ENCODE measurements around the gene RYR2. TPM values are rescaled to one million over a fixed set of nuclear protein-coding genes. Genes with fewer than 3 reads are reported as not detected.

The RYR2 gene
- total and polyA plus RNA-seq, 2 donors (not counting 1 experiment from before 2014, with no cell fraction given) = not detected

GRCh38 chr1:237054313-237054712, 12.3 kb downstream of the RYR2 start:
- H3K27me3 Mint-ChIP-seq = peaks cover 30% of the 10 kb centered on the region
- Histone ChIP-seq H3K36me3 (replicated peaks in 1 of 2; ENCODE audit: control extremely low read depth in 1 of 2, control insufficient read depth in 1 of 2, extremely low read depth in 1 of 2, insufficient read depth in 2 of 2, low read length in 1 of 2) (no peaks in the 10 kb centered on the region), H3K4me1 (ENCODE audit: control insufficient read depth in 2 of 2, insufficient read depth in 2 of 2, low read length in 2 of 2) (no peaks in the 10 kb centered on the region), H4K20me1 (ENCODE audit: control insufficient read depth, insufficient read depth, low read length, poor library complexity, severe bottlenecking) (no peaks in the 10 kb centered on the region), H3K27me3 (replicated peaks in 1 of 4; ENCODE audit: control extremely low read depth in 1 of 4, control insufficient read depth in 3 of 4, insufficient read depth in 4 of 4, low read length in 3 of 4) (peaks cover 0 to 5% (median 1%) of the 10 kb centered on the region in 4 experiments), H3K9ac (ENCODE audit: low read length) (no peak overlapping the region), H3K27ac (ENCODE audit: low read length in 2 of 2) (no peak overlapping the region), H3K4me2 (replicated peaks; ENCODE audit: low read depth, low read length, poor library complexity, severe bottlenecking) (no peak overlapping the region), H3K9me3 (ENCODE audit: control extremely low read depth in 1 of 3, control insufficient read depth in 2 of 3, insufficient read depth in 1 of 3, low read length in 2 of 3) (peaks cover 0 to 12% (median 0%) of the 10 kb centered on the region in 3 donors), H2AFZ (ENCODE audit: insufficient read depth, low read depth, low read length, poor library complexity, severe bottlenecking) (no peak overlapping the region), H3K79me2 (ENCODE audit: control insufficient read depth, insufficient read depth, low read length) (no peaks in the 10 kb centered on the region), H3K4me3 (ENCODE audit: control extremely low read depth in 1 of 5, extremely low read depth in 1 of 5, insufficient read depth in 1 of 5, low read depth in 2 of 5, low read length in 4 of 5) (no peak overlapping the region)
- POLR2A ChIA-PET = no interaction called here
- CTCF ChIA-PET = no interaction called here
- TF ChIP-seq CTCF (IDR thresholded peaks at IDR 0.05) (no peak), EZH2 (IDR thresholded peaks at IDR 0.05; ENCODE audit: borderline replicate concordance, insufficient read depth, low read depth, low read length, poor library complexity, severe bottlenecking) (no peak)
- no peaks in the 10 kb centered on the region for H3K4me1 Mint-ChIP-seq
- no peak for ATAC-seq (ENCODE audit: low read depth)
- no peak overlapping the region for H3K27ac Mint-ChIP-seq
- intact Hi-C loops (cut with micrococcal nuclease) = no loop called here
- no peak overlapping the region for H3K4me3 Mint-ChIP-seq
- WGBS (ENCODE audit: insufficient coverage) = no CpG with 5 or more reads among the region's 2 CpGs
- peaks cover 3% of the 10 kb centered on the region for H3K9me3 Mint-ChIP-seq (ENCODE audit: insufficient read depth)
- no peak for DNase-seq

- no peaks in the 10 kb centered on the region for H3K4me1 ChIP-seq (ENCODE audit: control insufficient read depth in 2 of 2, insufficient read depth in 2 of 2, low read length in 2 of 2)
- no peak overlapping the region for H3K4me3 Mint-ChIP-seq
Measured at GRCh38 chr1:237058470-237058869, 16.5 kb downstream of the RYR2 start.

More at GRCh38 chr1:237058470-237058869, 16.5 kb downstream of the RYR2 start:
- no peak overlapping the region for H3K27ac ChIP-seq (ENCODE audit: low read length in 2 of 2)
- H3K9me3 ChIP-seq (ENCODE audit: control extremely low read depth in 1 of 3, control insufficient read depth in 2 of 3, insufficient read depth in 1 of 3, low read length in 2 of 3) = peaks cover 0 to 10% (median 0%) of the 10 kb centered on the region in 3 donors
- ATAC-seq (ENCODE audit: low read depth) (no peak), DNase-seq (no peak)
- POLR2A ChIA-PET = no interaction called here
- no peak overlapping the region for H3K4me3 ChIP-seq (ENCODE audit: control extremely low read depth in 1 of 5, extremely low read depth in 1 of 5, insufficient read depth in 1 of 5, low read depth in 2 of 5, low read length in 4 of 5)
- Mint-ChIP-seq H3K27ac (no peak overlapping the region), H3K9me3 (ENCODE audit: insufficient read depth) (peaks cover 2% of the 10 kb centered on the region), H3K4me1 (no peaks in the 10 kb centered on the region), H3K27me3 (peaks cover 9% of the 10 kb centered on the region)
- TF ChIP-seq CTCF (IDR thresholded peaks at IDR 0.05) (no peak), EZH2 (IDR thresholded peaks at IDR 0.05; ENCODE audit: borderline replicate concordance, insufficient read depth, low read depth, low read length, poor library complexity, severe bottlenecking) (no peak)
- H3K4me2 ChIP-seq (replicated peaks; ENCODE audit: low read depth, low read length, poor library complexity, severe bottlenecking) = no peak overlapping the region
- no peaks in the 10 kb centered on the region for H3K36me3 ChIP-seq (replicated peaks in 1 of 2; ENCODE audit: control extremely low read depth in 1 of 2, control insufficient read depth in 1 of 2, extremely low read depth in 1 of 2, insufficient read depth in 2 of 2, low read length in 1 of 2)
- no peaks in the 10 kb centered on the region for H4K20me1 ChIP-seq (ENCODE audit: control insufficient read depth, insufficient read depth, low read length, poor library complexity, severe bottlenecking)
- WGBS (ENCODE audit: insufficient coverage) = 79% methylated on average over 2 of the region's 9 CpGs
- no peak overlapping the region for H2AFZ ChIP-seq (ENCODE audit: insufficient read depth, low read depth, low read length, poor library complexity, severe bottlenecking)
- peaks cover 0 to 3% (median 0%) of the 10 kb centered on the region in 4 experiments for H3K27me3 ChIP-seq (replicated peaks in 1 of 4; ENCODE audit: control extremely low read depth in 1 of 4, control insufficient read depth in 3 of 4, insufficient read depth in 4 of 4, low read length in 3 of 4)
- intact Hi-C loops (cut with micrococcal nuclease) = no loop called here
- no peaks in the 10 kb centered on the region for H3K79me2 ChIP-seq (ENCODE audit: control insufficient read depth, insufficient read depth, low read length)
- H3K9ac ChIP-seq (ENCODE audit: low read length) = no peak overlapping the region
- CTCF ChIA-PET = no interaction called here
